ENCODE measurements around the gene RWDD4.
"Not testable (repeated sequence)": the region's sequence is repeated elsewhere in the genome, so short reads cannot be mapped to it uniquely, and the experiment has no call there.

RWDD4 gene

GRCh38 chr4:183632689-183633088, 26.3 kb downstream of the RWDD4 start:
- no peak for TF ChIP-seq CTCF (IDR thresholded peaks at IDR 0.05; ENCODE audit: control insufficient read depth, extremely low read depth, insufficient read depth)
- no peak for DNase-seq (ENCODE audit: low read depth)
- H3K4me3 ChIP-seq (ENCODE audit: low read depth, low read length): no peak overlapping the region

- H3K4me3 ChIP-seq (ENCODE audit: low read depth, low read length): no peak overlapping the region
- no peak for DNase-seq (ENCODE audit: low read depth)
- TF ChIP-seq CTCF (IDR thresholded peaks at IDR 0.05; ENCODE audit: control insufficient read depth, extremely low read depth, insufficient read depth): no peak
Measured at GRCh38 chr4:183631577-183632198, 27.3 kb downstream of the RWDD4 start.

- no peak overlapping the region for H3K4me3 ChIP-seq (ENCODE audit: low read depth, low read length)
- TF ChIP-seq CTCF (IDR thresholded peaks at IDR 0.05; ENCODE audit: control insufficient read depth, extremely low read depth, insufficient read depth): no peak
- DNase-seq (ENCODE audit: low read depth): no peak
Measured at GRCh38 chr4:183627979-183628588, 30.9 kb downstream of the RWDD4 start.

- DNase-seq (ENCODE audit: low read depth); H3K4me3 ChIP-seq (ENCODE audit: low read depth, low read length): not testable (repeated sequence)
Measured at GRCh38 chr4:183627286-183627685, 31.7 kb downstream of the RWDD4 start.

GRCh38 chr4:183626168-183626567, 32.8 kb downstream of the RWDD4 start:
- no peak for TF ChIP-seq CTCF (IDR thresholded peaks at IDR 0.05; ENCODE audit: control insufficient read depth, extremely low read depth, insufficient read depth)
- H3K4me3 ChIP-seq (ENCODE audit: low read depth, low read length): no peak overlapping the region
- DNase-seq (ENCODE audit: low read depth): peak; percentile 61

- no peak for TF ChIP-seq CTCF (IDR thresholded peaks at IDR 0.05; ENCODE audit: control insufficient read depth, extremely low read depth, insufficient read depth)
- no peak overlapping the region for H3K4me3 ChIP-seq (ENCODE audit: low read depth, low read length)
- DNase-seq (ENCODE audit: low read depth): no peak
Measured at GRCh38 chr4:183624548-183624947, 34.4 kb downstream of the RWDD4 start.

- no peak for DNase-seq (ENCODE audit: low read depth)
- no peak for TF ChIP-seq CTCF (IDR thresholded peaks at IDR 0.05; ENCODE audit: control insufficient read depth, extremely low read depth, insufficient read depth)
- H3K4me3 ChIP-seq (ENCODE audit: low read depth, low read length): no peak overlapping the region
Measured at GRCh38 chr4:183621875-183622274, 37.1 kb downstream of the RWDD4 start.

All from LNCaP clone FGC (cell line).